Heart left ventricle (tissue), 13 donors: ENCODE measurements around the gene KHDC1.

ENCODE experiments used
- CTCF ChIP-seq, 12 donors: fragments of 200-600 bp; sonication (generic) in 4 of 12; IDR thresholded peaks; one replicate each; pipeline versions ENCODE4 v1.5.0 to v1.8.0; 2018 to 2022; ENCODE audit warnings: antibody characterized with exemption in 12 of 12, mild to moderate bottlenecking in 5 of 12
- POLR2A ChIP-seq, 2 donors: fragments of 450-650 bp; IDR thresholded peaks; one replicate each; pipeline ENCODE4 v1.6.1; 2017; ENCODE audit warnings: antibody characterized with exemption in 2 of 2, mild to moderate bottlenecking in 2 of 2, moderate library complexity in 2 of 2
- donor health status: ischemic (EF 13 %, LVEDD 7.1; RV severe dilation, severe dysfunction).
- donor health status: DM: no; HTN: yes; CAD: no.
- donor health status: DM: no; HTN: no; CAD: no.
- donor health status: ischemic (EF 25% LVEDD 6.9; RV normal size, moderate dysfunction).
- donor health status: ischemic (EF 25% LVEDD 5.7; RV mildly dilated, moderate dysfunction).
- donor health status: ischemic (EF 35%, LVEDD 5.7; RV mildly dilated, moderate dysfunction).
- donor health status: nonischemic (EF 11% LVEDD 7.7; RV severe dilation, severe dysfunction).
- donor health status: DM: yes; HTN: yes; CAD: no.
- donor health status: PGD.
- donor health status: ischemic (EF 29% LVEDD 5.4; RV normal size, mild dysfunction).
- donor health status: nonischemic (EF 23%, LVEDD 6.1; RV moderate dilation, normal function).

- TF ChIP-seq CTCF (IDR thresholded peaks at IDR 0.05) = no peak
- no peak for TF ChIP-seq POLR2A (IDR thresholded peaks at IDR 0.05)
Measured at GRCh38 chr6:73227606-73228255, 35.3 kb downstream of the KHDC1 start.
